ENCODE measurements around the gene PLIN5. TPM values are rescaled to one million over a fixed set of nuclear protein-coding genes. Genes with fewer than 3 reads are reported as not detected.

The PLIN5 gene
- total RNA-seq, 1 donor from 2014 or later, result 0.27 TPM

- H3K9me3 Mint-ChIP-seq, result no peaks in the 10 kb centered on the region
- no peak for DNase-seq (ENCODE audit: low spot score in 2 of 2, unreplicated experiment in 2 of 2)
- peaks cover 2% of the 10 kb centered on the region for H3K27me3 Mint-ChIP-seq (ENCODE audit: low read depth)
- no peaks in the 10 kb centered on the region for H3K36me3 Mint-ChIP-seq
- no peak overlapping the region for H3K27ac Mint-ChIP-seq
- no peaks in the 10 kb centered on the region for H3K4me1 Mint-ChIP-seq
- no peak overlapping the region for H3K4me3 Mint-ChIP-seq
- TF ChIP-seq, protein P1, sequence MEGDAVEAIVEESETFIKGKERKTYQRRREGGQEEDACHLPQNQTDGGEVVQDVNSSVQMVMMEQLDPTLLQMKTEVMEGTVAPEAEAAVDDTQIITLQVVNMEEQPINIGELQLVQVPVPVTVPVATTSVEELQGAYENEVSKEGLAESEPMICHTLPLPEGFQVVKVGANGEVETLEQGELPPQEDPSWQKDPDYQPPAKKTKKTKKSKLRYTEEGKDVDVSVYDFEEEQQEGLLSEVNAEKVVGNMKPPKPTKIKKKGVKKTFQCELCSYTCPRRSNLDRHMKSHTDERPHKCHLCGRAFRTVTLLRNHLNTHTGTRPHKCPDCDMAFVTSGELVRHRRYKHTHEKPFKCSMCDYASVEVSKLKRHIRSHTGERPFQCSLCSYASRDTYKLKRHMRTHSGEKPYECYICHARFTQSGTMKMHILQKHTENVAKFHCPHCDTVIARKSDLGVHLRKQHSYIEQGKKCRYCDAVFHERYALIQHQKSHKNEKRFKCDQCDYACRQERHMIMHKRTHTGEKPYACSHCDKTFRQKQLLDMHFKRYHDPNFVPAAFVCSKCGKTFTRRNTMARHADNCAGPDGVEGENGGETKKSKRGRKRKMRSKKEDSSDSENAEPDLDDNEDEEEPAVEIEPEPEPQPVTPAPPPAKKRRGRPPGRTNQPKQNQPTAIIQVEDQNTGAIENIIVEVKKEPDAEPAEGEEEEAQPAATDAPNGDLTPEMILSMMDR (IDR thresholded peaks at IDR 0.05; ENCODE audit: unreplicated experiment), result no peak
Observed at GRCh38 chr19:4513248-4513647, 21.8 kb downstream of the PLIN5 start.

DNA sequence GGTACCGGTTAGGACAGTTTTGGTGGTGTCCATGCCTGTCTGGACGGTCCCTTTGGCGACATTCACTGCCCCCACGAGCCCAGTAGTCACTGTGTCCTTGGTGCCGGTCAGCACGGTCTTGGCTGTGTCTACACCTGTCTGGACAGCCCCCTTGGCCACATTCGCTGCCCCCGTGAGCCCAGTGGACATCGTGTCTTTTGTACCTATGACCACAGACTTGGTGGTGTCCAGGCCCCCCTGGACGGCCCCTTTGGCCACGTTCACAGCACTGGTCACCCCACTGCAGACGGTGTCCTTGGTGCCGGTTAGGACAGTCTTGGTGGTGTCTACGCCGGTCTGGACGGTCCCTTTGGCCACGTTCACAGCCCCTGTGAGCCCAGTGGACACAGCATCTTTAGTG lies 23.0 kb downstream of the PLIN5 start:
- no peak for DNase-seq (ENCODE audit: low spot score in 2 of 2, unreplicated experiment in 2 of 2)
- Mint-ChIP-seq H3K4me3 (no peak overlapping the region), H3K27ac (no peak overlapping the region), H3K4me1 (no peaks in the 10 kb centered on the region), H3K27me3 (ENCODE audit: low read depth) (peaks cover 2% of the 10 kb centered on the region), H3K9me3 (no peaks in the 10 kb centered on the region), H3K36me3 (no peaks in the 10 kb centered on the region)
- TF ChIP-seq, protein P1 (IDR thresholded peaks at IDR 0.05; ENCODE audit: unreplicated experiment), result no peak

- Mint-ChIP-seq H3K27me3 (ENCODE audit: low read depth) (peaks cover 2% of the 10 kb centered on the region), H3K4me1 (no peaks in the 10 kb centered on the region), H3K9me3 (no peaks in the 10 kb centered on the region), H3K36me3 (peaks cover 3% of the 10 kb centered on the region), H3K27ac (no peak overlapping the region), H3K4me3 (no peak overlapping the region)
- no peak for DNase-seq (ENCODE audit: low spot score in 2 of 2, unreplicated experiment in 2 of 2)
- TF ChIP-seq, protein P1 (IDR thresholded peaks at IDR 0.05; ENCODE audit: unreplicated experiment), result no peak
Observed at GRCh38 chr19:4511300-4512054, 23.5 kb downstream of the PLIN5 start.

DNA sequence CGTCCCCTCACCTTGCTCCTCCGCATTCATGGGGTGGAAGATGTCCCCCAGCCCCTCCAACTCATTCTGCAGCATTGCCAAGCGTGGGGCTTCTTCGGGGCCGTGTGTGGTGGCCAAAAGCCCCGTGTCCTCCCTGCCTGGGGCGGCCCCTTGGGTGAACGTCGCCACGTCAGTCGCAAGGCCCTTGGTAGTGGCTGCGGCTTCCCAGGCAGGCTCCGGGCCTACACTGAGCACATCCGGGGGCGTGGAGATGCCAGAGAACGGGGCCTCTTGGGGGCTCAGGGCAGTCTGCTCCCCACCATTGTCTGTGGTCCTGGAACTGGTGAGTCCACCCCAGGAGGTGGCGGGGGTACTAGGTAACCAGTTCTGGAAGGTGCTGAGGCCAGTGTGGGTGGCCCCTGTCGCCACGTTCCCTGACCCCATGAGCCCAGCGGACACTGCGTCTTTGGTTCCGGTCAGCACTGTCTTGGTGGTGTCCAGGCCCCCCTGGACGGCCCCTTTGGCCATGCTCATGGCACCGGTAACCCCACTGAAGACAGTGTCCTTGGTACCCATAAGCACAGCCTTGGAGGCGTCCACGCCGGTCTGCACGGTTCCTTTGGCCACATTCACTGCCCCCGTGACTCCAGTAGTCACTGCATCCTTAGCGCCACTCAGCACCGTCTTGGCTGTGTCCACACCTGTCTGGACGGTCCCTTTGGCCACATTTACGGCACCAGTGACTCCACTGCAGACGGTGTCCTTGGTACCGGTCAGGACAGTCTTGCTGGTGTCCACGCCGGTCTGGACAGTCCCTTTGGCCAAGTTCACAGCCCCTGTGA lies 24.4 kb downstream of the PLIN5 start:
- Mint-ChIP-seq H3K27ac (no peak overlapping the region), H3K4me3 (no peak overlapping the region), H3K27me3 (ENCODE audit: low read depth) (no peaks in the 10 kb centered on the region), H3K4me1 (no peaks in the 10 kb centered on the region), H3K36me3 (peaks cover 11% of the 10 kb centered on the region), H3K9me3 (no peaks in the 10 kb centered on the region)
- TF ChIP-seq, protein P1 (IDR thresholded peaks at IDR 0.05; ENCODE audit: unreplicated experiment), result no peak
- DNase-seq (ENCODE audit: low spot score in 2 of 2, unreplicated experiment in 2 of 2), result no peak

DNA sequence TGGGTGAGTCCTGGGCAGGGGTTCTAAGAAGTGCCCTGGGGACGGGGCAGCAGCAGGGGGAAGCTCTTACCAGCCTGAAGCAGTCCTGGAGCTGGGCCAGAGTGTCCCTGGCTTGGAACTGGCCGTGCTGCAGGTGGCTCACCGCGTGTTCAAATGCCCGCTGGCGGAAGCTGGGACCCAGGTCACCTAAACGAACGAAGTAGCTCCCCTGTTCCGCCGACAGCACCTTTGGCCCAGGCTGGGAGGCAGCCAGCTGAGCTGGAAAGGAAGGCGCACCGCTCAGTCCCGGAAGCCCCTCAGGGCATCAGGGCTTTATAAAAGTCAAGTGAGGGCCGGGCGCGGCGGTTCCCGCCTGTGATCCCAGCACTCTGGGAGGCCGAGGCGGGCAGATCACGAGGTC lies 26.3 kb downstream of the PLIN5 start:
- H3K9me3 Mint-ChIP-seq, result no peaks in the 10 kb centered on the region

More for the DNA sequence above, 26.3 kb downstream of the PLIN5 start:
- H3K36me3 Mint-ChIP-seq, result peaks cover 15% of the 10 kb centered on the region
- H3K27ac Mint-ChIP-seq, result no peak overlapping the region
- no peak for DNase-seq (ENCODE audit: low spot score in 2 of 2, unreplicated experiment in 2 of 2)
- no peak overlapping the region for H3K4me3 Mint-ChIP-seq
- H3K4me1 Mint-ChIP-seq, result no peaks in the 10 kb centered on the region
- no peaks in the 10 kb centered on the region for H3K27me3 Mint-ChIP-seq (ENCODE audit: low read depth)
- TF ChIP-seq, protein P1 (IDR thresholded peaks at IDR 0.05; ENCODE audit: unreplicated experiment), result no peak
